CD4-positive, alpha-beta T cell (primary cell): ENCODE data around the gene GRB14. TPM values are rescaled to one million over a fixed set of nuclear protein-coding genes. Genes with fewer than 3 reads are reported as not detected.

Source experiments
- ATAC-seq: fragments of 200-7000 bp; cut with Tn5 transposase; one replicate; pipeline ENCODE4 v1.10.0; 2022; ENCODE audit warnings: mild to moderate bottlenecking; ENCODE audit not compliant: poor library complexity
- CTCF ChIA-PET: fragments of 350-600 bp; sonication (Branson Sonifier 250); formaldehyde crosslinking; loops from one replicate; lab custom pipeline; 2021; ENCODE audit warnings: antibody characterized with exemption, inconsistent platforms; lab: Charles Lee
- POLR2A ChIA-PET: fragments of 350-600 bp; sonication (Branson Sonifier 250); formaldehyde crosslinking; loops from one replicate; lab custom pipeline; 2021; ENCODE audit warnings: antibody characterized with exemption, inconsistent platforms; lab: Charles Lee
- DNase-seq, 14 experiments: peaks; one replicate each; pipeline ENCODE4 v3.0.0-alpha.2; 2013 to 2020; ENCODE audit warnings: mixed read lengths in 2 of 14
- H3K27ac ChIP-seq, 2 donors: one replicate each; pipeline versions ENCODE4 v1.5.1 to v1.7.0; 2013; ENCODE audit warnings: low read length in 2 of 2, low read depth in 1 of 2, mild to moderate bottlenecking in 1 of 2
- H3K27me3 ChIP-seq, 2 experiments: 1 replicate in 1 of 2; 2 replicates in 1 of 2; pipeline versions ENCODE4 v1.6.1 to v1.7.0; 2013; ENCODE audit warnings: low read length in 2 of 2, control low read depth in 1 of 2, mild to moderate bottlenecking in 1 of 2, moderate library complexity in 1 of 2; ENCODE audit not compliant: insufficient read depth in 2 of 2, control insufficient read depth in 1 of 2
- H3K36me3 ChIP-seq: one replicate; pipeline ENCODE4 v1.6.1; 2013; ENCODE audit warnings: low read length, control low read depth; ENCODE audit not compliant: insufficient read depth
- H3K4me1 ChIP-seq: one replicate; pipeline ENCODE4 v1.6.1; 2013; ENCODE audit warnings: low read length, control low read depth; ENCODE audit not compliant: insufficient read depth
- H3K4me3 ChIP-seq: one replicate; pipeline ENCODE4 v1.5.1; 2013; ENCODE audit warnings: mild to moderate bottlenecking, low read length, moderate library complexity
- H3K9me3 ChIP-seq, 2 experiments: 1 replicate in 1 of 2; 2 replicates in 1 of 2; pipeline versions ENCODE4 v1.6.1 to v1.7.0; 2013; ENCODE audit warnings: low read length in 2 of 2, mild to moderate bottlenecking in 2 of 2, control low read depth in 1 of 2, moderate library complexity in 1 of 2; ENCODE audit not compliant: control insufficient read depth in 1 of 2, insufficient read depth in 1 of 2
- H3K27ac Mint-ChIP-seq: one replicate; pipeline ENCODE4 v1.8.0; 2020; ENCODE audit warnings: mixed read lengths
- H3K27me3 Mint-ChIP-seq: one replicate; pipeline ENCODE4 v1.8.0; 2021; ENCODE audit warnings: mixed read lengths
- H3K36me3 Mint-ChIP-seq: one replicate; pipeline ENCODE4 v1.8.0; 2021; ENCODE audit warnings: low read depth, mixed read lengths
- H3K4me1 Mint-ChIP-seq: one replicate; pipeline ENCODE4 v1.8.0; 2021; ENCODE audit warnings: low read depth, mixed read lengths
- H3K4me3 Mint-ChIP-seq: one replicate; pipeline ENCODE4 v1.8.0; 2020; ENCODE audit warnings: mild to moderate bottlenecking, mixed read lengths
- H3K9me3 Mint-ChIP-seq: one replicate; pipeline ENCODE4 v1.8.0; 2020; ENCODE audit warnings: mixed read lengths
- CTCF ChIP-seq: fragments of 200-600 bp; IDR thresholded peaks from one replicate; pipeline ENCODE4 v1.8.0; 2022; ENCODE audit warnings: antibody characterized with exemption, mild to moderate bottlenecking
- intact Hi-C, 2 experiments: fragments of 100-400 bp; cut with DNase I in 1 of 2; cut with micrococcal nuclease in 1 of 2; formaldehyde crosslinking; loops; one replicate each; pipeline versions ENCODE4 v1.15.1 to v1.9.0; 2023 to 2025; cut with DNase I, micrococcal nuclease
- total RNA-seq, 174 experiments: library from RNA in 2 of 174; stranded (reverse) in 2 of 174; gene quantifications; one replicate each; pipeline ENCODE4 v1.2.3 and lab custom pipeline; 2021 to 2026

Gene GRB14
- total RNA-seq, 2 experiments from 2014 or later, result not detected

- no peak for ATAC-seq
- ChIA-PET POLR2A (no interaction called here), CTCF (no interaction called here)
- Mint-ChIP-seq H3K4me1 (no peaks in the 10 kb centered on the region), H3K4me3 (no peak overlapping the region), H3K9me3 (no peaks in the 10 kb centered on the region), H3K36me3 (no peaks in the 10 kb centered on the region), H3K27me3 (no peaks in the 10 kb centered on the region), H3K27ac (no peak overlapping the region)
- no peak overlapping the region for H3K4me3 ChIP-seq
- no peak for DNase-seq
- TF ChIP-seq CTCF, result no peak
- H3K27me3 ChIP-seq, result no peaks in the 10 kb centered on the region
- H3K4me1 ChIP-seq, result no peaks in the 10 kb centered on the region
- intact Hi-C loops, result no loop called here
- H3K27ac ChIP-seq, result no peak overlapping the region
- no peaks in the 10 kb centered on the region for H3K9me3 ChIP-seq
- H3K36me3 ChIP-seq, result no peaks in the 10 kb centered on the region
Observed at GRCh38 chr2:164496881-164497280, 124.4 kb downstream of the GRB14 start.

GRCh38 chr2:164496421-164496820 lies 124.9 kb downstream of the GRB14 start:
- Mint-ChIP-seq H3K4me1 (no peaks in the 10 kb centered on the region), H3K27ac (no peak overlapping the region), H3K9me3 (no peaks in the 10 kb centered on the region), H3K4me3 (no peak overlapping the region), H3K27me3 (no peaks in the 10 kb centered on the region), H3K36me3 (no peaks in the 10 kb centered on the region)
- H3K36me3 ChIP-seq, result no peaks in the 10 kb centered on the region
- H3K9me3 ChIP-seq, result no peaks in the 10 kb centered on the region
- H3K27ac ChIP-seq, result no peak overlapping the region
- H3K4me1 ChIP-seq, result no peaks in the 10 kb centered on the region
- H3K4me3 ChIP-seq, result no peak overlapping the region
- DNase-seq (no peak), ATAC-seq (no peak)
- ChIA-PET CTCF (no interaction called here), POLR2A (no interaction called here)
- H3K27me3 ChIP-seq, result no peaks in the 10 kb centered on the region
- no peak for TF ChIP-seq CTCF
- intact Hi-C loops, result no loop called here

GRCh38 chr2:164495491-164496223 lies 125.6 kb downstream of the GRB14 start:
- Histone ChIP-seq H3K27me3 (no peaks in the 10 kb centered on the region), H3K4me1 (no peaks in the 10 kb centered on the region), H3K9me3 (no peaks in the 10 kb centered on the region), H3K27ac (no peak overlapping the region), H3K4me3 (no peak overlapping the region), H3K36me3 (no peaks in the 10 kb centered on the region)
- no peak overlapping the region for H3K4me3 Mint-ChIP-seq
- no peak for DNase-seq
- no peaks in the 10 kb centered on the region for H3K4me1 Mint-ChIP-seq
- POLR2A ChIA-PET, result no interaction called here
- ATAC-seq, result no peak
- CTCF ChIA-PET, result no interaction called here
- intact Hi-C loops, result no loop called here
- no peak for TF ChIP-seq CTCF
- H3K27me3 Mint-ChIP-seq, result no peaks in the 10 kb centered on the region
- no peaks in the 10 kb centered on the region for H3K36me3 Mint-ChIP-seq
- H3K9me3 Mint-ChIP-seq, result no peaks in the 10 kb centered on the region
- no peak overlapping the region for H3K27ac Mint-ChIP-seq
